ENCODE data around the gene OR51D1. TPM values are rescaled to one million over a fixed set of nuclear protein-coding genes. Genes with fewer than 3 reads are reported as not detected.

OR51D1 gene
- total and polyA plus RNA-seq, 9 of the 15 experiments (the other 6 are each of a cell fraction or from before 2014, with no cell fraction given) = not detected

- ATAC-seq = no peak
- in situ Hi-C loops (cut with MboI) (no loop called here), intact Hi-C loops (cut with micrococcal nuclease) (no loop called here)
- FAIRE-seq = no peak
- Histone ChIP-seq H2AFZ (ENCODE audit: low read depth, low read length) (no peak overlapping the region; the same call in 1 of the 2 replicates), H3K4me2 (ENCODE audit: insufficient read depth, low read length) (no peak overlapping the region), H4K20me1 (replicated peaks; ENCODE audit: control insufficient read depth, insufficient read depth, low read length) (no peaks in the 10 kb centered on the region), H3K27me3 (ENCODE audit: control insufficient read depth in 2 of 2, insufficient read depth in 2 of 2, low read length in 2 of 2) (peaks cover 2 to 5% of the 10 kb centered on the region in 2 experiments; a peak in 1 of 5 replicates), H3K27ac (ENCODE audit: extremely low read depth, low read depth, low read length) (no peak overlapping the region), H3K36me3 (ENCODE audit: control insufficient read depth, insufficient read depth, low read length) (no peaks in the 10 kb centered on the region), H3K4me1 (replicated peaks in 1 of 2; ENCODE audit: control insufficient read depth in 2 of 2, insufficient read depth in 2 of 2, low read length in 2 of 2) (peaks cover 0 to 16% of the 10 kb centered on the region in 2 experiments; a peak in 4 of 5 replicates), H3K79me2 (ENCODE audit: control insufficient read depth, insufficient read depth, low read length) (no peaks in the 10 kb centered on the region; the same call in 2 of the 3 replicates), H3K9me3 (replicated peaks; ENCODE audit: control insufficient read depth, insufficient read depth, low read depth, low read length) (no peaks in the 10 kb centered on the region), H3K9ac (ENCODE audit: insufficient read depth in 1 of 2, low read depth in 2 of 2, low read length in 2 of 2) (no peak overlapping the region), H3K9me1 (ENCODE audit: control insufficient read depth, insufficient read depth, low read length) (no peaks in the 10 kb centered on the region), H3K4me3 (no peak overlapping the region)
- 5% methylated on average over 2 of the region's 2 CpGs for WGBS (ENCODE audit: insufficient coverage, low coverage, missing lambda C conversion rate)
- ChIA-PET CTCF (ENCODE audit: low intra/inter-chr PET ratio) (no interaction called here), POLR2A (no interaction called here)
- DNase-seq (ENCODE audit: extremely low read depth in 1 of 4, low spot score in 3 of 4) = no peak
- no TSS peak for BruUV-seq (replicated peaks)
- TF ChIP-seq CHAMP1 (IDR thresholded peaks at IDR 0.05) = no peak
- TF ChIP-seq RBFOX2 (IDR thresholded peaks at IDR 0.05; ENCODE audit: low read depth, low read length) = no peak
- TF ChIP-seq TCF7 (IDR thresholded peaks at IDR 0.05; ENCODE audit: borderline replicate concordance) = no peak
- no peak for TF ChIP-seq ZNF124 (CRISPR knock-in tag; IDR thresholded peaks at IDR 0.05)
- no peak for TF ChIP-seq BRF2 (IDR thresholded peaks at IDR 0.05; ENCODE audit: borderline replicate concordance, insufficient read depth, insufficient read length)
- no peak for TF ChIP-seq FOXA3 (CRISPR knock-in tag; conservative IDR thresholded peaks at IDR 0.05 in 1 of 2, IDR thresholded peaks at IDR 0.05 in 1 of 2)
- no peak for TF ChIP-seq PKNOX1 (IDR thresholded peaks at IDR 0.05)
- TF ChIP-seq CC2D1A (IDR thresholded peaks at IDR 0.05) = no peak
- no peak for TF ChIP-seq TBP (optimal IDR thresholded peaks at IDR 0.05; ENCODE audit: low read depth, low read length)
These were observed 17.5 kb downstream of the OR51D1 start for GRCh38 chr11:4654635-4655369.

Data from K562 (cell line).